DND-41 (cell line): ENCODE data around the gene DNAJB4.

ENCODE experiments used
- ATAC-seq: fragments of 200-7000 bp; cut with Tn5 transposase; 3 replicates; pipeline ENCODE4 v1.9.1; 2021; ENCODE audit warnings: low read depth; ENCODE audit not compliant: insufficient read depth
- DNase-seq: peaks from one replicate; pipeline ENCODE4 v3.0.0-alpha.2; 2020
- H2AFZ ChIP-seq: 2 replicates; pipeline ENCODE4 v1.6.0; 2012; ENCODE audit warnings: low read depth, low read length
- H3K27ac ChIP-seq: 2 replicates; pipeline ENCODE4 v1.5.1; 2012; ENCODE audit warnings: low read length, inconsistent platforms
- H3K27me3 ChIP-seq: fragments of 200-600 bp; sonication (generic); 2 replicates; pipeline ENCODE4 v1.6.0; 2012; ENCODE audit warnings: low read length, mild to moderate bottlenecking, inconsistent platforms; ENCODE audit not compliant: insufficient read depth, poor library complexity
- H3K36me3 ChIP-seq: 2 replicates; pipeline ENCODE4 v1.5.1; 2012; ENCODE audit warnings: low read length, inconsistent platforms; ENCODE audit not compliant: insufficient read depth
- H3K4me1 ChIP-seq: 2 replicates; pipeline ENCODE4 v1.5.1; 2012; ENCODE audit warnings: mild to moderate bottlenecking, low read length; ENCODE audit not compliant: insufficient read depth
- H3K4me2 ChIP-seq: 2 replicates; pipeline ENCODE4 v1.6.0; 2012; ENCODE audit warnings: mild to moderate bottlenecking, moderate library complexity, low read length, inconsistent platforms; ENCODE audit not compliant: insufficient read depth
- H3K4me3 ChIP-seq, 2 experiments: fragments of 200-600 bp in 1 of 2; shearing (Covaris generic) in 1 of 2; 2 replicates each; pipeline ENCODE4 v1.5.1; 2012 to 2016; ENCODE audit warnings: inconsistent platforms in 2 of 2, low read length in 2 of 2, mild to moderate bottlenecking in 2 of 2, low read depth in 1 of 2, moderate library complexity in 1 of 2
- H3K79me2 ChIP-seq: 2 replicates; pipeline ENCODE4 v1.6.0; 2012; ENCODE audit warnings: low read length, inconsistent platforms; ENCODE audit not compliant: insufficient read depth
- H3K9ac ChIP-seq: 2 replicates; pipeline ENCODE4 v1.6.0; 2012; ENCODE audit warnings: low read depth, mild to moderate bottlenecking, inconsistent platforms, low read length, moderate library complexity
- H3K9me3 ChIP-seq: 2 replicates; pipeline ENCODE4 v1.5.1; 2012; ENCODE audit warnings: low read length, moderate library complexity, mild to moderate bottlenecking, inconsistent platforms; ENCODE audit not compliant: insufficient read depth, severe bottlenecking
- H4K20me1 ChIP-seq: 2 replicates; pipeline ENCODE4 v1.6.0; 2012; ENCODE audit warnings: low read length; ENCODE audit not compliant: insufficient read depth
- EZH2 ChIP-seq: IDR thresholded peaks from 3 replicates; pipeline ENCODE4 v1.6.1; 2012; ENCODE audit warnings: borderline replicate concordance, low read depth, mild to moderate bottlenecking, moderate library complexity, low read length, inconsistent platforms; ENCODE audit not compliant: severe bottlenecking
- TF ChIP-seq, protein P1 (sequence below): IDR thresholded peaks from 2 replicates; pipeline ENCODE4 v1.5.1; 2012; ENCODE audit warnings: borderline replicate concordance, low read length, moderate library complexity, mild to moderate bottlenecking; ENCODE audit not compliant: poor library complexity, severe bottlenecking; ENCODE audit errors: extremely low read depth

DNAJB4 gene

GRCh38 chr1:78052685-78053405, 48.1 kb downstream of the DNAJB4 start:
- Histone ChIP-seq H3K9ac (no peak overlapping the region), H3K4me3 (no peak overlapping the region), H3K79me2 (no peaks in the 10 kb centered on the region), H3K4me2 (no peak overlapping the region), H3K9me3 (no peaks in the 10 kb centered on the region), H2AFZ (no peak overlapping the region), H3K27ac (no peak overlapping the region), H3K4me1 (no peaks in the 10 kb centered on the region), H3K27me3 (no peaks in the 10 kb centered on the region), H3K36me3 (no peaks in the 10 kb centered on the region), H4K20me1 (no peaks in the 10 kb centered on the region)
- ATAC-seq (no peak), DNase-seq (no peak)
- no peak for TF ChIP-seq EZH2
- TF ChIP-seq, protein P1, sequence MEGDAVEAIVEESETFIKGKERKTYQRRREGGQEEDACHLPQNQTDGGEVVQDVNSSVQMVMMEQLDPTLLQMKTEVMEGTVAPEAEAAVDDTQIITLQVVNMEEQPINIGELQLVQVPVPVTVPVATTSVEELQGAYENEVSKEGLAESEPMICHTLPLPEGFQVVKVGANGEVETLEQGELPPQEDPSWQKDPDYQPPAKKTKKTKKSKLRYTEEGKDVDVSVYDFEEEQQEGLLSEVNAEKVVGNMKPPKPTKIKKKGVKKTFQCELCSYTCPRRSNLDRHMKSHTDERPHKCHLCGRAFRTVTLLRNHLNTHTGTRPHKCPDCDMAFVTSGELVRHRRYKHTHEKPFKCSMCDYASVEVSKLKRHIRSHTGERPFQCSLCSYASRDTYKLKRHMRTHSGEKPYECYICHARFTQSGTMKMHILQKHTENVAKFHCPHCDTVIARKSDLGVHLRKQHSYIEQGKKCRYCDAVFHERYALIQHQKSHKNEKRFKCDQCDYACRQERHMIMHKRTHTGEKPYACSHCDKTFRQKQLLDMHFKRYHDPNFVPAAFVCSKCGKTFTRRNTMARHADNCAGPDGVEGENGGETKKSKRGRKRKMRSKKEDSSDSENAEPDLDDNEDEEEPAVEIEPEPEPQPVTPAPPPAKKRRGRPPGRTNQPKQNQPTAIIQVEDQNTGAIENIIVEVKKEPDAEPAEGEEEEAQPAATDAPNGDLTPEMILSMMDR = no peak

DNA sequence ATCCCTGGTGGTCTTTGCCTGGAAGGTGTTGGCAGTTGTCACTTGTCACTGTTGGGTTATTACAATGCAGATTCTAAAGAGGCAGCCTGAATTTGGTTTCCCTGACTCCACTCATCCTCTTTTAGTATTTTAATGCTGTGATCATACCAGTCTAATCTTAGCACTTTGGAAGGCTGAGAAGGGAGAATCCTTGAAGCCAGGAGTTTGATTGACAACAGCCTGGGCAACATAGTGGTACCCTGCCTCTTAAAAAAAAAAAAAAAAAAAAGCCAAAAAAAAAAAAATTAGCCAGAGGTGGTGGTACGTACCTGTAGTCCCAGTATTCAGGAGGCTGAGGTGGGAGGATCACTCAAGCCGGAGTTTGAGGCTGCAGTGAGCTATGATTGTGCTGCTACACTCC, 48.8 kb downstream of the DNAJB4 start:
- Histone ChIP-seq H3K4me2 (no peak overlapping the region), H3K4me1 (no peaks in the 10 kb centered on the region), H3K9me3 (no peaks in the 10 kb centered on the region), H3K27ac (no peak overlapping the region), H3K4me3 (no peak overlapping the region), H3K36me3 (no peaks in the 10 kb centered on the region), H4K20me1 (no peaks in the 10 kb centered on the region), H3K27me3 (no peaks in the 10 kb centered on the region), H2AFZ (no peak overlapping the region), H3K79me2 (no peaks in the 10 kb centered on the region), H3K9ac (no peak overlapping the region)
- DNase-seq (no peak), ATAC-seq (no peak)
- no peak for TF ChIP-seq EZH2
- TF ChIP-seq, protein P1 = no peak

DNA sequence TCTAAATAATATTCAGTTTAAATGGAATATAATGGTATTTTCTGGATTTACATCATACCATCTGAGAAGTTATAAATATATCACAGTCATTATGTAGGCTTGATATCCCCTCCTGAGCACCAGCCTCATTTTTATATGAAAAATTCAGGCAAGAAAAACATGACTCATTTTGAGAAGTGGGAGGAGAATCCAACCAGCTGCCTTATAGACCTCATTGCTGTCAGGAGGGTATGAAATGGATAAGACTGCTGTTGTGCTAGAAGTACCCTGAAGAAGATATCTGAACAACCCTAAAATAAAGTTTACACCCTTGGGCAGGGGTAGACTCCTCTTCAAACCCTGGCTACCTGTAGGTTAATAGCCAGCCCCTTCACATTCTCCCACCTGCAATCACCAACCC, 49.8 kb downstream of the DNAJB4 start:
- peaks cover 7% of the 10 kb centered on the region for H3K27me3 ChIP-seq
- no peak overlapping the region for H3K9ac ChIP-seq
- H3K79me2 ChIP-seq = no peaks in the 10 kb centered on the region
- H3K4me1 ChIP-seq = no peaks in the 10 kb centered on the region
- H4K20me1 ChIP-seq = no peaks in the 10 kb centered on the region
- ATAC-seq = no peak
- H2AFZ ChIP-seq = peak overlapping the region; percentile 64
- H3K4me2 ChIP-seq = no peak overlapping the region
- no peak overlapping the region for H3K4me3 ChIP-seq
- no peaks in the 10 kb centered on the region for H3K9me3 ChIP-seq
- no peak overlapping the region for H3K27ac ChIP-seq
- H3K36me3 ChIP-seq = no peaks in the 10 kb centered on the region
- TF ChIP-seq, protein P1 = no peak
- TF ChIP-seq EZH2 = no peak
- no peak for DNase-seq
